ENCODE measurements around the gene ARHGEF25.
A peak's percentile ranks its signal among the peaks of the same experiment; 100 is the strongest.

Gene ARHGEF25

GRCh38 chr12:57609781-57610553, 1.3 kb upstream of the ARHGEF25 start:
- Histone ChIP-seq H3K4me3 (ENCODE audit: low read depth, low read length) (peak overlapping the region; percentile 79), H3K4me1 (ENCODE audit: control insufficient read depth, insufficient read depth, low read length) (peaks cover 27% of the 10 kb centered on the region), H3K9ac (ENCODE audit: low read length) (no peak overlapping the region), H3K27me3 (ENCODE audit: control insufficient read depth, insufficient read depth, low read length) (peaks cover 33% of the 10 kb centered on the region), H3K9me3 (ENCODE audit: control insufficient read depth, insufficient read depth, low read depth, low read length) (no peaks in the 10 kb centered on the region), H3K36me3 (ENCODE audit: control insufficient read depth, insufficient read depth, low read length) (peaks cover 9% of the 10 kb centered on the region; the same call in 1 of the 2 replicates), H3K27ac (ENCODE audit: low read depth, low read length) (no peak overlapping the region)

DNA sequence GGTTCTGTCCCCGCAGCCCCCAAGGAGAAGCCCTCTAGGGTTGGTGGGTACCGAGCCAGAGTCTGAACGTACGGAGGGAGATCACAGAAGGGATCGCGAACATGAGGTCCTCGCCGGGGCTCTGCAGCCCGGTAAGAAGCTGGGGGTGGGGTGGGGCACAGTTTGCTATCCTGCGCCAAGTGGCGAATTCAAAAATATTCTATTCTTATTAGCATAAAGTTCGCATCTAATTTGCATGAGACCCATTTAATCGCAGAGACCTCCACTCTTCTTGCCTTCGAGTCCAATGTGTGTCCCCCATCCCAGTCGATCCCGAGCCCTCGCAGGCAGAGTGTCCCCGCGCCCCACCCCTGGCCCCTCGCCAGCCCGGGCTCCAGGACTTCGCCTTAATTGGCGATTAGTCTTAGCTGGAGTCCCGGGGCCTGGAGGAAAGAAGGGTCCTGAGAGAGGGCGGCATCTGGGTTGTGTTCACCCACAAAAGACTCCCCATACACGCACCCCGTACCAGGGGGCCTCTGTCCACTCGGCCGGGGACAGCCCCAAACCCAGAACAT, 604 bp upstream of the ARHGEF25 start:
- H3K4me1 ChIP-seq (ENCODE audit: control insufficient read depth, insufficient read depth, low read length) = peaks cover 26% of the 10 kb centered on the region
- H3K36me3 ChIP-seq (ENCODE audit: control insufficient read depth, insufficient read depth, low read length) = peaks cover 13% of the 10 kb centered on the region
- peak overlapping the region; percentile 79 for H3K4me3 ChIP-seq (ENCODE audit: low read depth, low read length)
- no peak overlapping the region for H3K27ac ChIP-seq (ENCODE audit: low read depth, low read length)
- H3K27me3 ChIP-seq (ENCODE audit: control insufficient read depth, insufficient read depth, low read length) = peaks cover 40% of the 10 kb centered on the region
- no peaks in the 10 kb centered on the region for H3K9me3 ChIP-seq (ENCODE audit: control insufficient read depth, insufficient read depth, low read depth, low read length)
- H3K9ac ChIP-seq (ENCODE audit: low read length) = no peak overlapping the region

DNA sequence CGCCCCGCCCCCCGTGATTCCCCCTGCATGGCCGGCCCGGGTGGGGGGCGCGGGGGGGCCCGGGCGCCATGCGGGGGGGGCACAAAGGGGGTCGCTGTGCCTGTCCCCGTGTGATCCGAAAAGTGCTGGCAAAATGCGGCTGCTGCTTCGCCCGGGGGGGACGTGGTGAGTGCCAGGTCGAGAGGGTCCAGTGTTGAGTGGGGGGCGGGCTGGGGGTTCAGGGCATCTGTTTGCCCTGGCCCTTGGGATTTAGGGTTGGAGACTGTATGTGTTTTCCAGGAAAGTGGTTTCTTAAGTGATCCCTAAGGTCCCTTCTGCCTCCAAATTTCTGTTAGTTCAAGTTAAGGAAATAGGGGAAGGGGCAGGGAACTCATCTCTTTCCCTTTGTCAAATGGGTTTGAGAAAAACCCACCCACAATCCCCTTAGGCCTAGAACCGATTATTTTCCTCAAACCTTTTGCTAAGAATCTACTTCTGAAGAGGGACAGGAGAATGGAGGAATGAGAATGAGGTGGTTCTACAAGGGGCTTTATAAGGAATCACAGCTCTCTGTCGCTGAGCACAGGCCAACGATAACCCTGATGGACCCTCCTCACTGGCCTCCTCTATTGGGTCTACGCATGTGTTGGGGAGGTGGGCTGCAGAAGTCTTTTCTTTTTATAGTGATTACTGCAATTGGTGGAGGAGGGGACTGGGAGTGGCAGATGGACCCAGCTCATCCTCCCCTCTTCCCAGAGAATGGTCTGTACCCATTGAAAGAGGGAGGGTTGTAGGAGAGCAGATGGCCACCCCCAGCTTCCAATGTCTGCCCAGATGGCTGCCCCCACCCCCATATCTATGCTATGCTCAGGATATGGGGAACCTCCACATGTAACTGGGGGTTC, 834 bp downstream of the ARHGEF25 start:
- Histone ChIP-seq H3K27me3 (ENCODE audit: control insufficient read depth, insufficient read depth, low read length) (peaks cover 53% of the 10 kb centered on the region), H3K9me3 (ENCODE audit: control insufficient read depth, insufficient read depth, low read depth, low read length) (no peaks in the 10 kb centered on the region), H3K36me3 (ENCODE audit: control insufficient read depth, insufficient read depth, low read length) (peaks cover 15% of the 10 kb centered on the region), H3K27ac (ENCODE audit: low read depth, low read length) (no peak overlapping the region), H3K4me3 (ENCODE audit: low read depth, low read length) (peak overlapping the region; percentile 79), H3K4me1 (ENCODE audit: control insufficient read depth, insufficient read depth, low read length) (peaks cover 24% of the 10 kb centered on the region), H3K9ac (ENCODE audit: low read length) (no peak overlapping the region)

DNA sequence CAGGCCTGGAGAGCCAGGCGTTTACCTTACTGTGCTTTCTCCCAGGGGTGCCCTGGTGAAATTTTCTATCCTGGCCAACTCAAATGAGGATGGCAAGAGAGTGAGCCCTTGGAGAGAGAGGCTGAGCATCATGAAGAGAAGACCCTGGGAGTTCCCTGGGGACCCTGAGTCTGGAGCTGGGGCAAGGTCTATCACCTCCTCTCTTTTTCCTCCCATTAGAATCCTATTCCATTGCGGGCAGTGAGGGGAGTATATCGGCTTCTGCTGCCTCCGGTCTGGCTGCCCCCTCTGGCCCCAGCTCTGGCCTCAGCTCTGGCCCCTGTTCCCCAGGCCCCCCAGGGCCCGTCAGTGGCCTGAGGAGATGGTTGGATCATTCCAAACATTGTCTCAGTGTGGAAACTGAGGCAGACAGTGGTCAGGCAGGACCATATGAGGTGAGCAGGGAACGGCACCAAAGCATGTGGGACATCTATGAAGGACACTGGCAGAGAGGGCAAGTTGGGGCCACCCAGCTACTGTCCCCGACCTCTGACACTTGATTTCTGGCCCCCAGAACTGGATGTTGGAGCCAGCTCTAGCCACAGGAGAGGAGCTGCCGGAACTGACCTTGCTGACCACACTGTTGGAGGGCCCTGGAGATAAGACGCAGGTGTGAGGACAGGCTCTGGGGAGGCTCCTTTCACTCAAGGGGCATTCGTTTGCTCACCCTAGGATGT, 1.6 kb downstream of the ARHGEF25 start:
- no peaks in the 10 kb centered on the region for H3K9me3 ChIP-seq (ENCODE audit: control insufficient read depth, insufficient read depth, low read depth, low read length)
- H3K4me3 ChIP-seq (ENCODE audit: low read depth, low read length) = peak overlapping the region; percentile 79
- H3K27ac ChIP-seq (ENCODE audit: low read depth, low read length) = no peak overlapping the region
- H3K9ac ChIP-seq (ENCODE audit: low read length) = no peak overlapping the region
- peaks cover 61% of the 10 kb centered on the region for H3K27me3 ChIP-seq (ENCODE audit: control insufficient read depth, insufficient read depth, low read length)
- peaks cover 24% of the 10 kb centered on the region for H3K4me1 ChIP-seq (ENCODE audit: control insufficient read depth, insufficient read depth, low read length)
- peaks cover 10% of the 10 kb centered on the region for H3K36me3 ChIP-seq (ENCODE audit: control insufficient read depth, insufficient read depth, low read length)

DNA sequence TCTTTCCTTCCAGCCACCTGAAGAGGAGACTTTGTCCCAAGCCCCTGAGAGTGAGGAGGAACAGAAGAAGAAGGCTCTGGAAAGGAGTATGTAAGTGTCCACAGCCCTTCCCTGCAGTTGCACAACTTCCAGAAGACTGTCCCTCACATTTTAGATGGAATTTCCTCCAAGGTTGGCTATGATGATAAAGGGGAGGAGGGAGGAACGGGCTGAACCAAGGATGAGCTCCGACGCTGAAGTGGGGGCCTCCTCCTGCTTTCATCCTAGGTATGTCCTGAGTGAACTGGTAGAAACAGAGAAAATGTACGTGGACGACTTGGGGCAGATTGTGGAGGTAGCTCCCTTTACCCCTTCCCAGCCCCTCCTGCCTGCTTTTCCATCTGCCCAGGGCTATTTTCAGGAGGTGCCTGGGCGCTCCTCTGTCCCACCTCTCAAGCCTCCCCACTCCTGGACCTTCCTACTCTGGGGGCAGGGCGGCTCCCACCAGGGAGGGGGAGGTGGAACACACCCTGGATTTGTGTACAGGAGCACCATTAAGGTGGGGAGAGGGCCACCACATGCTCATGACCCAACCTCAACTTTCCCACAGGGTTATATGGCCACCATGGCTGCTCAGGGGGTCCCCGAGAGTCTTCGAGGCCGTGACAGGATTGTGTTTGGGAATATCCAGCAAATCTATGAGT, 2.3 kb downstream of the ARHGEF25 start:
- Histone ChIP-seq H3K4me1 (ENCODE audit: control insufficient read depth, insufficient read depth, low read length) (peaks cover 24% of the 10 kb centered on the region), H3K27ac (ENCODE audit: low read depth, low read length) (no peak overlapping the region), H3K36me3 (ENCODE audit: control insufficient read depth, insufficient read depth, low read length) (peaks cover 6% of the 10 kb centered on the region; the same call in 1 of the 2 replicates), H3K9ac (ENCODE audit: low read length) (no peak overlapping the region), H3K4me3 (ENCODE audit: low read depth, low read length) (peak overlapping the region; percentile 22; the same call in 1 of the 2 replicates), H3K9me3 (ENCODE audit: control insufficient read depth, insufficient read depth, low read depth, low read length) (no peaks in the 10 kb centered on the region), H3K27me3 (ENCODE audit: control insufficient read depth, insufficient read depth, low read length) (peaks cover 68% of the 10 kb centered on the region)

GRCh38 chr12:57614178-57614947, 3.1 kb downstream of the ARHGEF25 start:
- H3K36me3 ChIP-seq (ENCODE audit: control insufficient read depth, insufficient read depth, low read length) = peaks cover 6% of the 10 kb centered on the region; the same call in 1 of the 2 replicates
- H3K9ac ChIP-seq (ENCODE audit: low read length) = no peak overlapping the region
- peak overlapping the region; percentile 22; the same call in 1 of the 2 replicates for H3K4me3 ChIP-seq (ENCODE audit: low read depth, low read length)
- no peak overlapping the region for H3K27ac ChIP-seq (ENCODE audit: low read depth, low read length)
- H3K27me3 ChIP-seq (ENCODE audit: control insufficient read depth, insufficient read depth, low read length) = peaks cover 76% of the 10 kb centered on the region
- H3K9me3 ChIP-seq (ENCODE audit: control insufficient read depth, insufficient read depth, low read depth, low read length) = no peaks in the 10 kb centered on the region
- H3K4me1 ChIP-seq (ENCODE audit: control insufficient read depth, insufficient read depth, low read length) = peaks cover 23% of the 10 kb centered on the region; the same call in 1 of the 2 replicates

DNA sequence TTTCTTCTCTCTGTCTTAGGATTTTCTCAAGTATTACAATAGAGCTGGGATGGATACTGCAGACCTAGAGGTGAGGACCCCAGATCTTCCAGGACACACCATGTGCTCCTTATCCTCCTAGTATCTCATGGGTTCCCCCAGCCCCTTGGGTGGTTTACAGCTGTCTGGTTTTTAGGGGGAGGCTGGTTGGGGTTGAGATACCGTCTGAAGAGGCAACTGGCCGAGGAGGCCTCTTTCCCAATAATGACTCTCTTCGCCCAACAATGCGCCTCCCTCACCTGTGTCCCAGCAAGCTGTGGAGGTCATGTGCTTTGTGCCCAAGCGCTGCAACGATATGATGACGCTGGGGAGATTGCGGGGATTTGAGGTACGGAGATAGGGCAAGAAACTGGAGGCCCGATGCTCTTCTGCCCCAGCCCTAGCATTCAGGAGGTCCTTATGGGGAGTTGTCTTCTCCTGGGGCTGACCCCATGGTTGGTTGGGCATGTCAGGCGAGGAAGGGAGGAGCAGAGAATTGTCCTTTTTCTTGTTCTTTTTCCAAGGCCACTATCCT, 3.8 kb downstream of the ARHGEF25 start:
- H3K27me3 ChIP-seq (ENCODE audit: control insufficient read depth, insufficient read depth, low read length) = peaks cover 83% of the 10 kb centered on the region
- peaks cover 6% of the 10 kb centered on the region; the same call in 1 of the 2 replicates for H3K36me3 ChIP-seq (ENCODE audit: control insufficient read depth, insufficient read depth, low read length)
- H3K4me3 ChIP-seq (ENCODE audit: low read depth, low read length) = no peak overlapping the region
- no peak overlapping the region for H3K27ac ChIP-seq (ENCODE audit: low read depth, low read length)
- no peak overlapping the region for H3K9ac ChIP-seq (ENCODE audit: low read length)
- no peaks in the 10 kb centered on the region for H3K9me3 ChIP-seq (ENCODE audit: control insufficient read depth, insufficient read depth, low read depth, low read length)
- H3K4me1 ChIP-seq (ENCODE audit: control insufficient read depth, insufficient read depth, low read length) = peaks cover 21% of the 10 kb centered on the region; the same call in 1 of the 2 replicates

- H3K27ac ChIP-seq (ENCODE audit: low read depth, low read length) = no peak overlapping the region
- no peak overlapping the region for H3K4me3 ChIP-seq (ENCODE audit: low read depth, low read length)
- no peaks in the 10 kb centered on the region for H3K9me3 ChIP-seq (ENCODE audit: control insufficient read depth, insufficient read depth, low read depth, low read length)
- H3K27me3 ChIP-seq (ENCODE audit: control insufficient read depth, insufficient read depth, low read length) = peaks cover 86% of the 10 kb centered on the region
- peaks cover 6% of the 10 kb centered on the region; the same call in 1 of the 2 replicates for H3K36me3 ChIP-seq (ENCODE audit: control insufficient read depth, insufficient read depth, low read length)
- no peak overlapping the region for H3K9ac ChIP-seq (ENCODE audit: low read length)
- H3K4me1 ChIP-seq (ENCODE audit: control insufficient read depth, insufficient read depth, low read length) = peaks cover 23% of the 10 kb centered on the region; the same call in 1 of the 2 replicates
Measured at GRCh38 chr12:57615637-57616036, 4.4 kb downstream of the ARHGEF25 start.

DNA sequence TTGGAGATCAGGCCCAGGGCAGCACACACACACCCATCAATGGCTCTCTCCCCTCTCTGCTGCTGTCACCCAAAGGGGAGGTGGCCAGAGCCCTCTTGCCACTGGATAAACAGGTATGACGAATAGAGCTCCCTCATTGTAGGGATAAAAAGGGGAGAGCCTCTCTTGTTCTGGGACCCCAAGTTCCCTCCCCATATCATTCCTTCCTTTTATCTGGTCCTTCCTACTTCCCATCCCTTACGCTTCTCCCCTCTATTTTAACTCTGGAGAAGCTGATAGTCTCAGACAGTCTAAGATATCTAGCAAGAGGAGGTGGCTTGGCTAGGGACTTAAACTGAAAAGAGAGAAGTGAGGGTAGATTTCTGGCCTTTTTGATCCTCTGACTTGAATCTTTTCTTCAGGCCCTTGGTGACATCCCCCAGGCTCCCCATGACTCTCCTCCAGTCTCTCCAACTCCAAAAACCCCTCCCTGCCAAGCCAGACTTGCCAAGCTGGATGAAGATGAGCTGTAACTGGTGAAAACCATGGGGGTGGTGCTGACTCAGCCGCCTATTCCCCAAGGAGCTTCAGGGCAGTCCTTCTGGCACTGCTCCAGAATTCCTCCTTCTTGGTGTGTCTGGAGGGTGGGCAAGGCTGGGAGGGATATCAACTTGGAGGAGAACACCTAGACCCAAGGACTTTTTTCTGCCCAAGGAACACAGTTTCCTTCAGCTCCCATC, 5.3 kb downstream of the ARHGEF25 start:
- Histone ChIP-seq H3K4me3 (ENCODE audit: low read depth, low read length) (no peak overlapping the region), H3K9me3 (ENCODE audit: control insufficient read depth, insufficient read depth, low read depth, low read length) (no peaks in the 10 kb centered on the region)

More for the DNA sequence above, 5.3 kb downstream of the ARHGEF25 start:
- no peak overlapping the region for H3K9ac ChIP-seq (ENCODE audit: low read length)
- peaks cover 91% of the 10 kb centered on the region for H3K27me3 ChIP-seq (ENCODE audit: control insufficient read depth, insufficient read depth, low read length)
- no peak overlapping the region for H3K27ac ChIP-seq (ENCODE audit: low read depth, low read length)
- H3K36me3 ChIP-seq (ENCODE audit: control insufficient read depth, insufficient read depth, low read length) = peaks cover 6% of the 10 kb centered on the region; the same call in 1 of the 2 replicates
- peaks cover 31% of the 10 kb centered on the region; the same call in 1 of the 2 replicates for H3K4me1 ChIP-seq (ENCODE audit: control insufficient read depth, insufficient read depth, low read length)
